Suprapubic skin (tissue), 4 donors: Measurements from ENCODE around the gene LAMB4.

Experiments
- CTCF ChIP-seq, 2 donors: fragments of 200-600 bp in 1 of 2; fragments of 450-650 bp in 1 of 2; sonication (generic) in 1 of 2; IDR thresholded peaks; one replicate each; pipeline ENCODE4 v1.5.1; 2016 to 2019; ENCODE audit warnings: antibody characterized with exemption in 2 of 2, mild to moderate bottlenecking in 1 of 2, moderate library complexity in 1 of 2
- EP300 ChIP-seq: sonication (generic); formaldehyde crosslinking; IDR thresholded peaks from one replicate; pipeline ENCODE4 v1.6.1; 2017; ENCODE audit warnings: antibody characterized with exemption
- POLR2A ChIP-seq, 2 donors: fragments of 450-650 bp; IDR thresholded peaks; one replicate each; pipeline ENCODE4 v1.6.1; 2017; ENCODE audit warnings: antibody characterized with exemption in 2 of 2, mild to moderate bottlenecking in 2 of 2, moderate library complexity in 2 of 2
- POLR2AphosphoS5 ChIP-seq, 3 donors: sonication (generic); formaldehyde crosslinking; IDR thresholded peaks; one replicate each; pipeline ENCODE4 v1.6.1; 2017; ENCODE audit warnings: antibody characterized with exemption in 3 of 3

GRCh38 chr7:108118959-108119358 is 11.2 kb downstream of the LAMB4 start:
- no peak for TF ChIP-seq CTCF (IDR thresholded peaks at IDR 0.05)
- TF ChIP-seq POLR2A (IDR thresholded peaks at IDR 0.05) = no peak
- no peak for TF ChIP-seq POLR2AphosphoS5 (IDR thresholded peaks at IDR 0.05)
- TF ChIP-seq EP300 = no peak
